NT2/D1 (cell line): Measurements from ENCODE around the gene G6PD.
"Not testable (repeated sequence)": the region's sequence is repeated elsewhere in the genome, so short reads cannot be mapped to it uniquely, and the experiment has no call there.

Experiments used
- DNase-seq: peaks from one replicate; pipeline ENCODE4 v3.0.0-alpha.2; 2011; ENCODE audit warnings: low read depth, low spot score
- H3K27me3 ChIP-seq: 2 replicates; pipeline ENCODE4 v1.6.0; 2011; ENCODE audit warnings: mild to moderate bottlenecking; ENCODE audit not compliant: insufficient read length, insufficient read depth
- H3K36me3 ChIP-seq: 2 replicates; pipeline ENCODE4 v1.6.1; 2011; ENCODE audit warnings: mild to moderate bottlenecking, low read length, mixed read lengths; ENCODE audit not compliant: insufficient read depth, insufficient read length
- H3K4me1 ChIP-seq: 2 replicates; pipeline ENCODE4 v1.5.1; 2011; ENCODE audit not compliant: insufficient read depth, insufficient read length
- H3K4me3 ChIP-seq: 2 replicates; pipeline ENCODE4 v1.5.1; 2011; ENCODE audit warnings: low read depth; ENCODE audit not compliant: insufficient read length
- H3K9ac ChIP-seq: 2 replicates; pipeline ENCODE4 v1.6.0; 2011; ENCODE audit warnings: low read depth; ENCODE audit not compliant: insufficient read length
- H3K9me3 ChIP-seq: 2 replicates; pipeline ENCODE4 v1.5.1; 2011; ENCODE audit warnings: mild to moderate bottlenecking, low read length; ENCODE audit not compliant: insufficient read depth
- SUZ12 ChIP-seq: IDR thresholded peaks from 2 replicates; pipeline ENCODE4 v1.6.1; 2011; ENCODE audit not compliant: insufficient read length, insufficient read depth; ENCODE audit errors: extremely low read depth
- YY1 ChIP-seq: IDR thresholded peaks from 2 replicates; pipeline ENCODE4 v1.6.1; 2011; ENCODE audit not compliant: insufficient read length, insufficient read depth
- ZNF274 ChIP-seq: IDR thresholded peaks from 2 replicates; pipeline ENCODE4 v1.6.1; 2011; ENCODE audit warnings: mild to moderate bottlenecking, low read depth, low read length

G6PD gene

DNA sequence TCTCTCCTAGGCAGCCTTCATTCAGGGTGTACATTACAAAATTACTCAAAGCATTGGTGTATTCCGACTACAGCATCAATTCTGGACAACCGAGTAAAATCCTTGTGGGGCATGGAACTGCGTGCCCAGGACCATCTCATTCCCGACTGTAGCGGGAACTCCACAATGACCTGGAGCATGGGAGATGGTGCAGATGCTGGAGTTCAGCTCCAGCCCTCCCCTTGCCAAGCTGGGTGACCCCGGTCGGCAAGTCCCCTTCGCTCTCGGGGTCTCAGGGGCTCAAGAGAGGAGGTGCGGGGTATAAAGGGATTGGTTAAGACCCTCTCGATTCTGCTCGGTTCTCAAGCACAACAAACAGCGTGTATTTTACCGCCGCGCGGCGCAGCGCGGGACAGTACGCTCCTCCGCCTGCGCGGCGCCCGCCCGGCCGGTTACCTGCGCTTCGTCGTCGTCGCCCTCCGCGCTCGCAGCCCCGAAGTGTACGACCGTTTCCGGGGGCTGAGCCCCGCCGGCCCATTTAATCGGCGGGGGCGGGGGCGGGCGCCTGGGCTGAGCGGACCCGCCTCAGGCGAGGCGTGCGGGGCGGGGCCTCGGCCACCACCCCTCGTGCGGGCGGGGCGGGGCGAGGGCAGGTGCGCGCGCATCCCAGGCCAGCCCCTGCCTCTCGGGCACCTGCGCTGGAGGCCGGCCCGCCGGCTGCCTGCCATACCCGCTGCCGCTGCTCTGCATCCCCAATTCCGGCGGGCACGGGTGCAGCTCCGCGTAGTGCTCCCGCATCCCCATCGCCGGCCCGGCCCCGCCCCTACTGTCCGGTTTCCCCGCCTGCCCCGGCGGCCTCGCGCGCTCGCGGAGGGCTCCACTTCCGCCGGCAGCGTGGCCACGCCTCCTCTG lies at the start of gene G6PD:
Gene G6PD, minus strand, starts transcription at position 493 of the 891 bp plus-strand sequence. CDS start 691 bp downstream, outside the sequence.
- Histone ChIP-seq H3K4me1 (no peaks in the 10 kb centered on the region), H3K27me3 (no peaks in the 10 kb centered on the region), H3K4me3 (peak within 1 kb of the TSS; percentile 59), H3K9me3 (no peaks in the 10 kb centered on the region), H3K36me3 (peaks cover 16% of the 10 kb centered on the region), H3K9ac (peak within 1 kb of the TSS; percentile 83)
- TF ChIP-seq YY1 (no peak), ZNF274 (no peak), SUZ12 (no peak)
- no peak for DNase-seq

DNA sequence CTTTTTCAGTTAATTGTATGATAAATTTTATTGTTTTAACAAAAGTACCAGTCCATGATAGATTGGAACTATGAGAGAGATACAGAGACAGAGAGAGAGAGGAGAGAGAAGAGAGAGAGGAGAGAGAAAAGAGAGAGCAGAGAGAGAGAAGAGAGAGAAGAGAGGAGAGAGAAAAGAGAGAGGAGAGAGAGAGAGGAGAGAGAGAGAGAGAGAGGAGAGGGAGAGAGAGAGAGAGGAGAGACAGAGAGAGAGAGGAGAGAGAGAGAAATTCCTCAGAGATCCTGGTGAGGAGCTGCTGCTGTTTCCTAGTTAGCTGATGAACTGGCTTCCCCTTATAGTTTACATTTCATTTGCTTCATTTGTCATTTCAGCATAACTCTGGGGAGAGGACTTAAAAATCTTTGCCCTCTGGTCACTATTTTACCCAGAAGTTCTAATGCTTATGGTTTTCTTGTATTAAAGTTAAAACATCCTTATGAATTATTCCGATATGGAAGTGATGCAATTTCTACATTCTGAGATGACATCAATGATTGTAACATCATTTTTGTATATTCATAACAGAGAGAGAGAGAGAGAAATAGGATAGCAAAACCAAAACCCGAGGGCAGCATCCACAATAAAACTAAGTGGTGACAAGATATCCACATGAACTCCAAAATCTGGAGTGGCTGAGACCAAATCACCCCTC lies 49.1 kb upstream of the G6PD start:
- Histone ChIP-seq H3K4me1 (no peaks in the 10 kb centered on the region), H3K9me3 (peaks cover 19% of the 10 kb centered on the region; the same call in 1 of the 2 replicates), H3K9ac (no peak overlapping the region), H3K36me3 (no peaks in the 10 kb centered on the region), H3K27me3 (no peaks in the 10 kb centered on the region), H3K4me3 (no peak overlapping the region)
- TF ChIP-seq YY1, result no peak
- TF ChIP-seq SUZ12, result no peak
- TF ChIP-seq ZNF274, result no peak
- DNase-seq, result no peak

DNA sequence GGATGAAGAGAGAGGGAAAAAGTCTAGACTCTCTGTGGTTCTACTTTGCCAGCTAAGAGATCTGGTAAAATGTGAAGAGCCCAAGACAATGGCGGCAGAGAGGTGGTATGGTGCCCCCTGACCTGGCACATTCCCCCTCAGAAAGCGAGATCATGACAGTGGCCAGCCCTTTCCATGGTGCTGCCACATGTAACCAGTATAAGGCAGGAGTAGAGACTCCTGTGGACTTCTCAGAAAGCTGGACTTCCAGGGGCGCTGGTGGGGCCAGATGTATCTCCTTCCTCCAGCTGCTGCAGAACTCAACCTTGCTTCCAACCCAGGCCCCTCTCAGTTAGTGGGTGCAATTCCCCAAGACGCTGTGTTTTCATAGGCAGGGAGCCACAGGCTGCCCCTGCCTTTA lies 47.8 kb upstream of the G6PD start:
- no peaks in the 10 kb centered on the region for H3K36me3 ChIP-seq
- H3K4me3 ChIP-seq, result no peak overlapping the region
- H3K4me1 ChIP-seq, result no peaks in the 10 kb centered on the region
- H3K9me3 ChIP-seq, result peaks cover 19% of the 10 kb centered on the region; the same call in 1 of the 2 replicates
- DNase-seq, result no peak
- H3K9ac ChIP-seq, result no peak overlapping the region
- TF ChIP-seq ZNF274 (no peak), YY1 (no peak), SUZ12 (no peak)
- no peaks in the 10 kb centered on the region for H3K27me3 ChIP-seq

DNA sequence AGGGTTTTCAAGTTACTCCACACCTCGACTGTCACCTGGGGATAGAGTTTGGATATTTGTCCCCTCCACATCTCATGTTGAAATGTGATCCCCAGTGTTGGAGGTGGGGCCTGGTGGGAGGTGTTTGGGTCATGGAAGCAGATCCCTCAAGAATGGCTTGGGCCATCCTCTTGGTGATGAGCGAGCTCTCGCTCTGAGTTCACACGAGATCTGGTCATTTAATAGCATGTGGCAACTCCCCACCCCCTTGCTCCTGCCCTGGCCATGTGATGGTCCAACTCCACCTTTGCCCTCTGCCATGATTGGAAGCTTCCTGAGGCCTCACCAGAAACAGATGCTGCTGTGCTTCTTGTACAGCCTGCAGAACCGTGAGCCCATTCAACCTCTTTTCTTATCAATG lies 46.6 kb upstream of the G6PD start:
- peaks cover 19% of the 10 kb centered on the region; the same call in 1 of the 2 replicates for H3K9me3 ChIP-seq
- no peak for DNase-seq
- H3K36me3 ChIP-seq, result no peaks in the 10 kb centered on the region
- no peak overlapping the region for H3K4me3 ChIP-seq
- H3K27me3 ChIP-seq, result no peaks in the 10 kb centered on the region
- H3K4me1 ChIP-seq, result no peaks in the 10 kb centered on the region
- no peak overlapping the region for H3K9ac ChIP-seq
- TF ChIP-seq YY1, result no peak
- no peak for TF ChIP-seq SUZ12
- TF ChIP-seq ZNF274, result no peak

DNA sequence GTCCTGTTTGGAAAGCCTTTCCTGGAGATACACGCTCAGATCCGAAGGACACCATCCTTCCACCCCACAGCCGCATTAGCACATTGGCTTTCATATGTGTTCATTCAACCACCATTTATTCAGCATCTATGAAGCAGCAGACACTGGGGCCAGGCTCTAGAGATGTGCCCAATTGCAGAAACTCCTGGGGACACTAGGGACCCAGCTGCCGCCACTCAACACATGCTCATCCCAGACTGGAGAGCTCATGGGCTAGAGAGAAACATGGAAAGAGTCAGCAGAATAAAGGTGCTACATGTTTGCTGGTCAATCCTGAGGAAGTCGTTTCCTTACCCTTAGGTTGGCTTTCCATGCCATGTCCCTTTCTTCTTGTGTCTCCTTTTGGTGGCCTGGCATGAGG lies 45.9 kb upstream of the G6PD start:
- Histone ChIP-seq H3K9ac (no peak overlapping the region), H3K9me3 (peaks cover 15% of the 10 kb centered on the region; the same call in 1 of the 2 replicates), H3K4me3 (no peak overlapping the region), H3K36me3 (no peaks in the 10 kb centered on the region), H3K4me1 (no peaks in the 10 kb centered on the region), H3K27me3 (no peaks in the 10 kb centered on the region)
- TF ChIP-seq ZNF274, result no peak
- no peak for TF ChIP-seq YY1
- no peak for TF ChIP-seq SUZ12
- DNase-seq, result no peak

DNA sequence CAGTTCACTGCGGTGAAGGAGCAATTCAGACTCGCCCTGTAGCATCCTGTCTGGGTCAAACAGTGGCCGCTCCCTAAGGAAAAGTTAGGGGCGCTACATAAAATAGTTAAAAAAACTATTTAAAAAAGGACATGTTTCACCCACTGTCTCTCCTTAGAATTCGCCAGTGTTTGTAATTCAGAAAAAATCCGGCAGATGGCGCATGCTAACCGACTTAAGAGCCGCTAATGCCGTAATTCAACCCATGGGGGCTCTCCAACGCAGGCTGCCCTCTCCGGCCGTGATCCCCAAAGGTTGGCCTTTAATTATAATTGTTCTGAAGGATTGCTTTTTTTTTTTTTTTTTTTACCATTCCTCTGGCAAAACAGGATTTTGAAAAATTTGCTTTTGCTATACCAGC lies 43.8 kb upstream of the G6PD start:
- not testable (repeated sequence) for H3K4me3 ChIP-seq, H3K9ac ChIP-seq, H3K9me3 ChIP-seq

DNA sequence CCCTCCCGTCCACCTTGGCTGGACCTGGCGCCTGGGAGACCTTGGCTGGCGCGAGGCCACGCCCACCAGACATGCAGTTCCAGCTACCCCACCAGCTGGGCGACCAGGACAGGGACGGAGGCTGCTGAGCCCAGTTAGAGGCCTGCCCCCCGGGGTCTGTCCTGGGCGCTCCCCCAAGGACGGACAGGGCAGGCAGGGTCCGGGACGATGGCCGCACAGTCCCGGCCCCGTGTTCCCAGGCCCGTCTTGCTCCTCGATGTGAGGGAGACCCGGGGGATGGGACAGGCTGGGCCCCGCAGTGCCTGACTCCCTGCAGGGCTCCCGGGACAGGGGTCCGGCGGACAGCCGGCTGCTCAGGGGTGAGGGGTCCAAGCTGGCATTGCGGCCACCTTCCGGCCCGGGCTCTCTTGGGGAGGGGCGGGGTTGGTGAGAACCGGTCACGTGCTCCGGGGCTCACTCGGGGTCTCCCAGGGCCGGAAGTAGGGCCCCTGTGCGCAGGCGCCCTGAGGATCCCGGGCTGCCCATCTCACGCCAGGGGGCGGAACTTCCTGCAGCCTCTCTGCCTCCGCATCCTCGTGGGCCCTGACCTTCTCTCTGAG lies 38.0 kb upstream of the G6PD start, which contains the start of gene CTAG1A:
Gene CTAG1A, plus strand, starts transcription at position 549 of the 599 bp plus-strand sequence. CDS start 74 bp downstream, outside the sequence.
- H3K4me3 ChIP-seq, H3K27me3 ChIP-seq, H3K4me1 ChIP-seq, H3K36me3 ChIP-seq, H3K9me3 ChIP-seq, DNase-seq, H3K9ac ChIP-seq: not testable (repeated sequence)

More for the DNA sequence above, 43.8 kb upstream of the G6PD start:
- H3K4me1 ChIP-seq, H3K27me3 ChIP-seq, H3K36me3 ChIP-seq, DNase-seq: not testable (repeated sequence)

DNA sequence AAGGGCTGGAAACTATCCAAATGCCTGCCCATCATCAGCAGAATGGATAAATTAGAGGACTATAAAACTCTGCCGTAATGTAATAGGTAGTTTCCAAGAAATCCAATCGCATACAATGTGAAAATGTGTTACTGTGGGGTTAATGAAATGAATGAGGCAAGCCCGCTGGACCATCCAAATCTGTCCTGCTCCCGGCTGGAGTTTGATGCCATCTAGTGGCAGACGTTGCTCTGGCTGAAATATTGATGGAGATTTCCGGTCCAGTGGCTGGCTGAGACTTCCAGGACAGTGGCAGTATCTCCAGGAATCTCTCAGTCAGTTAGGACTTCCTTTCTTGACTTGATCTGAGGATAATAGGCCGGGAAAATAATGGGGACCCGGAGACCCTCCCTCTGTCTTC lies 36.3 kb upstream of the G6PD start:
- not testable (repeated sequence) for H3K27me3 ChIP-seq, H3K36me3 ChIP-seq, H3K4me3 ChIP-seq, H3K9me3 ChIP-seq, H3K9ac ChIP-seq, H3K4me1 ChIP-seq, DNase-seq

DNA sequence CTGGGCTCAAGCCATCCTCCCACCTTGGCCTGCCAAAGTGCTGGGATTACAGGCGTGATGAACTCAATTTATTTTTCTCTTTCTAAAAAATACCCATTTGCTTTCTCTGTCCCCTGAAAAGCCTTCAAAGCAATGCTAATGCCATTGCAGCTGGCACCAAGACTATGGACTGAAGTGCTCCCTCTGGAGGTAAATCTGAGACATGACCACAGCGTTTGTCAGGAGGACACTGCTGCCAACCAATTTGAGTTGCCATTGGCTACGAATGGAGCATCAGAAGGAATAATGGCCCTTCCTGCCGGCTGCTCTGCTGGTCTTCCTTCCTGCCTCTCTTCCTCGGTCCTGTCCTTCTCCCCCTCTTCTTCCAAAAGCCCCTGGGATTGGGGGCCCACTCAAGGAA lies 28.4 kb upstream of the G6PD start:
- DNase-seq, H3K4me3 ChIP-seq, H3K36me3 ChIP-seq, H3K9me3 ChIP-seq, H3K4me1 ChIP-seq, H3K27me3 ChIP-seq, H3K9ac ChIP-seq: not testable (repeated sequence)

DNA sequence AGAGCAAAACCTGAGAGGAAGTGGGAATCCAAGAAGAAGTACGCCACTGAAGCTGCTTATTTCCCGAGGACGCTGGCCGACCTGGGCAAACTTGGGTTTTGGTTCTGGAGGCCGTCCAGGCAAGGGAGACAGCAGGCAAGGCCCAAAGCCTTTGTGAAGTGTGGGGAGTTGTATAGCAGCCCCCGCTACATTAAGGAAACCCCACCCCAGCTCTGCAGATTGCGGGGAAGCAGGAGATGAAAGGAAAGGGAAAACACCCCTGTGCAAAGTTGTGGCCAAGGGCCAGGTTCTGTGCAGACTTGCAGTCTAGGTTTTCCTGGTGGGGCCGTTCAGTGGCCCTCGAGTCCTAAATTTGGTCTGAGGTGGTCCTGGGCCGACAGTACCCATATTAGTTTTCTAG lies 26.4 kb upstream of the G6PD start:
- H3K4me3 ChIP-seq, H3K9ac ChIP-seq, DNase-seq, H3K27me3 ChIP-seq, H3K36me3 ChIP-seq, H3K9me3 ChIP-seq, H3K4me1 ChIP-seq: not testable (repeated sequence)
